H9 (cell line): ENCODE measurements around the gene NRGN. TPM values are rescaled to one million over a fixed set of nuclear protein-coding genes. Genes with fewer than 3 reads are reported as not detected.

Experiments
- DNase-seq: peaks from one replicate; pipeline ENCODE4 v3.0.0-alpha.2; 2017
- H2AFZ ChIP-seq: one replicate; pipeline ENCODE4 v1.6.1; 2013; ENCODE audit warnings: mild to moderate bottlenecking, low read length, control low read depth, moderate library complexity
- H2AK5ac ChIP-seq: 2 replicates; pipeline ENCODE4 v1.6.1; 2013; ENCODE audit warnings: low read length, control low read depth, mixed read lengths; ENCODE audit not compliant: insufficient read length
- H2BK120ac ChIP-seq: one replicate; pipeline ENCODE4 v1.6.1; 2013; ENCODE audit warnings: low read depth, mild to moderate bottlenecking, low read length, control low read depth, inconsistent platforms; ENCODE audit not compliant: poor library complexity, severe bottlenecking
- H2BK12ac ChIP-seq: 2 replicates; pipeline ENCODE4 v1.6.1; 2013; ENCODE audit warnings: low read length, control low read depth, mixed read lengths, low read depth; ENCODE audit not compliant: insufficient read length
- H2BK15ac ChIP-seq: 2 replicates; pipeline ENCODE4 v1.6.1; 2013; ENCODE audit warnings: low read depth, low read length, control low read depth
- H2BK20ac ChIP-seq: one replicate; pipeline ENCODE4 v1.6.1; 2013; ENCODE audit warnings: low read depth, mild to moderate bottlenecking, low read length, control low read depth, inconsistent platforms; ENCODE audit not compliant: poor library complexity, severe bottlenecking
- H2BK5ac ChIP-seq: 2 replicates; pipeline ENCODE4 v1.6.1; 2013; ENCODE audit warnings: low read length, control low read depth, mixed read lengths; ENCODE audit not compliant: insufficient read length
- H3K14ac ChIP-seq: 2 replicates; pipeline ENCODE4 v1.6.1; 2013; ENCODE audit warnings: low read length, control low read depth; ENCODE audit not compliant: insufficient read depth
- H3K18ac ChIP-seq: 2 replicates; pipeline ENCODE4 v1.6.1; 2013; ENCODE audit warnings: low read depth, mild to moderate bottlenecking, mixed read lengths, low read length, control low read depth; ENCODE audit not compliant: insufficient read length
- H3K23ac ChIP-seq: 2 replicates; pipeline ENCODE4 v1.6.1; 2013; ENCODE audit warnings: low read length, control low read depth, mixed read lengths, low read depth; ENCODE audit not compliant: insufficient read length
- H3K23me2 ChIP-seq: 2 replicates; pipeline ENCODE4 v1.6.1; 2013; ENCODE audit warnings: low read depth, mild to moderate bottlenecking, mixed read lengths, low read length, control low read depth; ENCODE audit not compliant: insufficient read length, poor library complexity, severe bottlenecking
- H3K27ac ChIP-seq: 2 replicates; pipeline ENCODE4 v1.5.1; 2013; ENCODE audit warnings: low read length, control low read depth, mixed read lengths, low read depth; ENCODE audit not compliant: insufficient read length
- H3K27me3 ChIP-seq: 2 replicates; pipeline ENCODE4 v1.6.1; 2013; ENCODE audit warnings: low read length, control low read depth, inconsistent platforms; ENCODE audit not compliant: insufficient read depth
- H3K4ac ChIP-seq: 2 replicates; pipeline ENCODE4 v1.6.1; 2013; ENCODE audit warnings: low read depth, mild to moderate bottlenecking, control low read depth, inconsistent platforms, low read length, moderate library complexity
- H3K4me1 ChIP-seq: 2 replicates; pipeline ENCODE4 v1.6.1; 2013; ENCODE audit warnings: low read length, control low read depth, inconsistent platforms; ENCODE audit not compliant: insufficient read depth
- H3K4me2 ChIP-seq: 2 replicates; pipeline ENCODE4 v1.6.1; 2013; ENCODE audit warnings: low read length, control low read depth, mixed read lengths; ENCODE audit not compliant: insufficient read length, insufficient read depth
- H3K56ac ChIP-seq: 2 replicates; pipeline ENCODE4 v1.6.1; 2013; ENCODE audit warnings: low read depth, mild to moderate bottlenecking, mixed read lengths, low read length, control low read depth; ENCODE audit not compliant: insufficient read length
- H3K79me1 ChIP-seq: 2 replicates; pipeline ENCODE4 v1.6.1; 2013; ENCODE audit warnings: low read depth, mild to moderate bottlenecking, moderate library complexity, low read length, control low read depth, inconsistent platforms; ENCODE audit not compliant: insufficient read depth, poor library complexity, severe bottlenecking
- H3K79me2 ChIP-seq: 2 replicates; pipeline ENCODE4 v1.6.1; 2013; ENCODE audit warnings: low read length, control low read depth, inconsistent platforms; ENCODE audit not compliant: insufficient read depth
- H3K9ac ChIP-seq: 2 replicates; pipeline ENCODE4 v1.6.1; 2013; ENCODE audit warnings: low read length, control low read depth, mixed read lengths; ENCODE audit not compliant: insufficient read length; ENCODE audit errors: extremely low read depth
- H3K9me3 ChIP-seq: one replicate; pipeline ENCODE4 v1.6.1; 2013; ENCODE audit warnings: low read depth, low read length, inconsistent platforms; ENCODE audit not compliant: control insufficient read depth
- H3T11ph ChIP-seq: one replicate; pipeline ENCODE4 v1.6.1; 2013; ENCODE audit warnings: mild to moderate bottlenecking, low read length, control low read depth, inconsistent platforms
- H4K20me1 ChIP-seq: one replicate; pipeline ENCODE4 v1.6.1; 2013; ENCODE audit not compliant: control insufficient read depth, insufficient read length, insufficient read depth
- H4K5ac ChIP-seq: 2 replicates; pipeline ENCODE4 v1.6.1; 2013; ENCODE audit warnings: low read depth, mild to moderate bottlenecking, mixed read lengths, low read length, control low read depth; ENCODE audit not compliant: insufficient read length
- H4K8ac ChIP-seq: replicated peaks from 2 replicates; pipeline ENCODE4 v1.6.1; 2013; ENCODE audit warnings: low read length, control low read depth, mixed read lengths, low read depth; ENCODE audit not compliant: insufficient read length
- H4K91ac ChIP-seq: 2 replicates; pipeline ENCODE4 v1.6.1; 2013; ENCODE audit warnings: low read depth, mild to moderate bottlenecking, moderate library complexity, mixed read lengths, low read length, control low read depth; ENCODE audit not compliant: insufficient read length
- H3K27ac Mint-ChIP-seq, 3 experiments: 2 replicates in 2 of 3; 3 replicates in 1 of 3; pipeline ENCODE4 v1.8.0; 2020 to 2021; ENCODE audit warnings: mixed read lengths in 3 of 3, mild to moderate bottlenecking in 1 of 3, moderate library complexity in 1 of 3
- H3K27me3 Mint-ChIP-seq: 2 replicates; pipeline ENCODE4 v1.8.0; 2021; ENCODE audit warnings: low read depth, mild to moderate bottlenecking, moderate library complexity, mixed read lengths
- H3K36me3 Mint-ChIP-seq, 3 experiments: 2 replicates in 2 of 3; 3 replicates in 1 of 3; pipeline ENCODE4 v1.8.0; 2020 to 2021; ENCODE audit warnings: low read depth in 3 of 3, mixed read lengths in 3 of 3; ENCODE audit not compliant: insufficient read depth in 1 of 3
- H3K4me1 Mint-ChIP-seq, 2 experiments: 2 replicates each; pipeline ENCODE4 v1.8.0; 2020; ENCODE audit warnings: mixed read lengths in 2 of 2
- H3K4me3 Mint-ChIP-seq, 2 experiments: 2 replicates in 1 of 2; 3 replicates in 1 of 2; pipeline ENCODE4 v1.8.0; 2020 to 2021; ENCODE audit warnings: mild to moderate bottlenecking in 2 of 2, mixed read lengths in 2 of 2, moderate library complexity in 1 of 2
- H3K9me3 Mint-ChIP-seq, 2 experiments: 2 replicates in 1 of 2; 3 replicates in 1 of 2; pipeline ENCODE4 v1.8.0; 2020; ENCODE audit warnings: mild to moderate bottlenecking in 2 of 2, mixed read lengths in 2 of 2, moderate library complexity in 1 of 2
- CTCF ChIP-seq: fragments of 200-600 bp; sonication (generic); conservative IDR thresholded peaks from 3 replicates; pipeline ENCODE4 v1.8.0; 2021; ENCODE audit warnings: antibody characterized with exemption, mild to moderate bottlenecking
- WGBS: extraction: QIAGEN DNeasy Blood & Tissue Kit; methylation state at CpG from one replicate; pipeline ENCODE4 v1.1.7; 2013; ENCODE audit warnings: missing lambda C conversion rate, low lambda C conversion rate, mixed read lengths; ENCODE audit not compliant: insufficient read length; ENCODE audit errors: extremely low coverage; 5-methylcytosine and 5-hydroxymethylcytosine counted together
- total RNA-seq: library from RNA; stranded (reverse); gene quantifications from 2 replicates; pipeline ENCODE4 v1.2.1, GENCODE V29; 2021

Gene NRGN
- total RNA-seq, 1 experiment from 2014 or later: 6.4 TPM

GRCh38 chr11:124712392-124712791 is 27.4 kb upstream of the NRGN start:
- Mint-ChIP-seq H3K4me3 (no peak overlapping the region), H3K27ac (no peak overlapping the region), H3K4me1 (peaks cover under 1% of the 10 kb centered on the region in 2 experiments), H3K9me3 (peaks cover 6 to 7% of the 10 kb centered on the region in 2 experiments), H3K36me3 (peaks cover 0 to 4% (median 3%) of the 10 kb centered on the region in 3 experiments; a peak in 4 of 7 replicates), H3K27me3 (peaks cover 46% of the 10 kb centered on the region)
- H2BK20ac ChIP-seq: no peak overlapping the region
- H3K27me3 ChIP-seq: peaks cover 9% of the 10 kb centered on the region
- H3K56ac ChIP-seq: no peak overlapping the region
- no peaks in the 10 kb centered on the region for H3K79me2 ChIP-seq
- no peak overlapping the region for H3K9ac ChIP-seq
- H2BK12ac ChIP-seq: no peak overlapping the region
- H2BK15ac ChIP-seq: no peak overlapping the region
- no peak overlapping the region for H2BK5ac ChIP-seq
- H3K4me1 ChIP-seq: 0 out of 2 replicates have a peak, but pooled peaks cover under 1% of the 10 kb centered on the region
- H2BK120ac ChIP-seq: no peak overlapping the region
- no peaks in the 10 kb centered on the region for H4K20me1 ChIP-seq
- H3K18ac ChIP-seq: no peak overlapping the region
- H3K27ac ChIP-seq: no peak overlapping the region
- H4K8ac ChIP-seq: no peak overlapping the region
- no peak overlapping the region for H3K4me2 ChIP-seq
- H2AK5ac ChIP-seq: no peak overlapping the region
- H3K79me1 ChIP-seq: no peaks in the 10 kb centered on the region
- TF ChIP-seq CTCF: no peak
- no peak overlapping the region for H3T11ph ChIP-seq
- DNase-seq: no peak
- H3K4ac ChIP-seq: no peak overlapping the region
- no peak overlapping the region for H3K14ac ChIP-seq
- H4K91ac ChIP-seq: no peak overlapping the region
- H2AFZ ChIP-seq: no peak overlapping the region
- H4K5ac ChIP-seq: no peak overlapping the region
- H3K23ac ChIP-seq: no peak overlapping the region
- no peaks in the 10 kb centered on the region for H3K23me2 ChIP-seq
- WGBS: no CpG with 5 or more reads among the region's 3 CpGs
- no peaks in the 10 kb centered on the region for H3K9me3 ChIP-seq
